AG09309 (cell line): ENCODE measurements around the gene CDH13.

ENCODE experiments used
- DNase-seq: peaks from one replicate; pipeline ENCODE4 v3.0.0-alpha.2; 2010; ENCODE audit warnings: low read depth
- H3K4me3 ChIP-seq: 2 replicates; pipeline ENCODE4 v1.5.1; 2011; ENCODE audit warnings: mild to moderate bottlenecking, low read depth, low read length, moderate library complexity; ENCODE audit not compliant: control insufficient read depth
- TF ChIP-seq, protein P1 (sequence below): IDR thresholded peaks from 2 replicates; pipeline ENCODE4 v1.5.1; 2011; ENCODE audit warnings: mild to moderate bottlenecking, low read depth, low read length, inconsistent platforms; ENCODE audit not compliant: insufficient read depth, control insufficient read depth; ENCODE audit errors: missing control alignments

The CDH13 gene

DNA sequence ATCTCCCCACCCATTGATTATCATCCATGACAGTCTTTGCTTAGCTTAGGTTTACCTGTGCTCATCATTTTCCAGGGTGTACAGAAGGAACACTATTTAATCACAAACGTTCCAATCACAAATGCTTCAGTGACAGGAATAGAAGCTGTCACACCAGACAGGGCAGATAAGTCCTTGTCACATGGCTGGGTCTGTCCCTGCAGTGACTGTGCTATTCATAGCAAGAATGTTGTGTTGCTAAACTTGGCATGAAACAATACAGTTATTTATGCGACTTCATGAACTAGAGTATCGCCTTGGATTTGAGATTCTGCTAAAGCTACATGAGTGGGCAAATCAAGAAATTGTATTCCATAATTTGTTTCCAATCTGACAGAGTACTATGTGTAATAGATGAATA, 108.4 kb downstream of the CDH13 start:
- DNase-seq: no peak
- H3K4me3 ChIP-seq: no peak overlapping the region
- TF ChIP-seq, protein P1, sequence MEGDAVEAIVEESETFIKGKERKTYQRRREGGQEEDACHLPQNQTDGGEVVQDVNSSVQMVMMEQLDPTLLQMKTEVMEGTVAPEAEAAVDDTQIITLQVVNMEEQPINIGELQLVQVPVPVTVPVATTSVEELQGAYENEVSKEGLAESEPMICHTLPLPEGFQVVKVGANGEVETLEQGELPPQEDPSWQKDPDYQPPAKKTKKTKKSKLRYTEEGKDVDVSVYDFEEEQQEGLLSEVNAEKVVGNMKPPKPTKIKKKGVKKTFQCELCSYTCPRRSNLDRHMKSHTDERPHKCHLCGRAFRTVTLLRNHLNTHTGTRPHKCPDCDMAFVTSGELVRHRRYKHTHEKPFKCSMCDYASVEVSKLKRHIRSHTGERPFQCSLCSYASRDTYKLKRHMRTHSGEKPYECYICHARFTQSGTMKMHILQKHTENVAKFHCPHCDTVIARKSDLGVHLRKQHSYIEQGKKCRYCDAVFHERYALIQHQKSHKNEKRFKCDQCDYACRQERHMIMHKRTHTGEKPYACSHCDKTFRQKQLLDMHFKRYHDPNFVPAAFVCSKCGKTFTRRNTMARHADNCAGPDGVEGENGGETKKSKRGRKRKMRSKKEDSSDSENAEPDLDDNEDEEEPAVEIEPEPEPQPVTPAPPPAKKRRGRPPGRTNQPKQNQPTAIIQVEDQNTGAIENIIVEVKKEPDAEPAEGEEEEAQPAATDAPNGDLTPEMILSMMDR: no peak

GRCh38 chr16:82735673-82736091, 108.9 kb downstream of the CDH13 start:
- TF ChIP-seq, protein P1: no peak
- peak; percentile 35 for DNase-seq
- H3K4me3 ChIP-seq: no peak overlapping the region

DNA sequence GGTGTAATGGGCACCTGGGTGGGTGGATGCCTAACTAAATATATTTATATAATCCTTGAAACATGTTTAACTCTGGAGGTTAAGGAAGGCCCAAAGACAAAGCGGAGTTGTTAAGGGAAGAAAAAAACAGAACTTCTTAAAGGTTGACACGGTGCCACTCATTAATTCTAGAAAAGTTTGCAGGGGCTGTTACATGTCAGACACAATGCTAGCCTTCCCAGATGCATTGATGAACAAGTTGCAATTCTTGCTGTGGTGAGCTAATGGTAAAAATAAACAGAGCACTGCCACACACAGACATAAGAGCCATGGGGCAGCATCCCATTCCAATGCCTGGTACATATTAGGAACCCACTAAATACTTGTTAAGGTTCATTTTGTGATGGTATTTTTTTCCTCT, 109.5 kb downstream of the CDH13 start:
- no peak overlapping the region for H3K4me3 ChIP-seq
- no peak for DNase-seq
- TF ChIP-seq, protein P1: no peak

GRCh38 chr16:82738699-82739098, 111.9 kb downstream of the CDH13 start:
- no peak overlapping the region for H3K4me3 ChIP-seq
- DNase-seq: no peak
- TF ChIP-seq, protein P1: peak; percentile 43

DNA sequence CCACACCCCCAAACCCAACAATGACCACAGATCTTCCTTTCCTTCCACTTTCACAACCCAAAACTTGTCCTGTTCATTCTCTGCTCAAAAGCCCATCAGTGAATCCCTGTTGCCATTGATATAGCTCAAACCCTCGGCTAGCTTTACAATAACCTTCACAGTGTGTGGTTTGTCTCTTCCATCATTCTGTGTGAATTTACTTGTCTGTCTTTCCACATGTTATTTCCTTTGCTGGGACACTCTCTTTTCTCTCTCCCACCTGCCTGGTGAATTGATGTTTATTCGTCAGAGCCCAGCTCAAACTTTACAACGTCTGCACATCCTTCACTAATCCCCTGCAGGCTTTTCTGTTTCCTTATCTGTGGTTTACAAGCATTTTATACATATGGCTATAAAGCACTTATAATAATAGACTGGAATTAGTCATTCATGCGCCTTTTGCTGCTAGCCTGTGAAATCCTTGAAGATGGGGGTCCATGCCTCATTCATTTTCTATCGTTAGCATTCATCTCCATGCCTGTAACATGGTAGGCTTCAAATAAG, 114.4 kb downstream of the CDH13 start:
- H3K4me3 ChIP-seq: no peak overlapping the region
- DNase-seq: no peak
- TF ChIP-seq, protein P1: no peak

GRCh38 chr16:82744958-82745357, 118.2 kb downstream of the CDH13 start:
- TF ChIP-seq, protein P1: no peak
- no peak overlapping the region for H3K4me3 ChIP-seq
- DNase-seq: no peak

- TF ChIP-seq, protein P1: peak; percentile 38
- peak; percentile 42 for DNase-seq
- no peak overlapping the region for H3K4me3 ChIP-seq
Observed at GRCh38 chr16:82748026-82748425, 121.3 kb downstream of the CDH13 start.
